ENCODE data around the gene LTBP2.

LTBP2 gene

DNA sequence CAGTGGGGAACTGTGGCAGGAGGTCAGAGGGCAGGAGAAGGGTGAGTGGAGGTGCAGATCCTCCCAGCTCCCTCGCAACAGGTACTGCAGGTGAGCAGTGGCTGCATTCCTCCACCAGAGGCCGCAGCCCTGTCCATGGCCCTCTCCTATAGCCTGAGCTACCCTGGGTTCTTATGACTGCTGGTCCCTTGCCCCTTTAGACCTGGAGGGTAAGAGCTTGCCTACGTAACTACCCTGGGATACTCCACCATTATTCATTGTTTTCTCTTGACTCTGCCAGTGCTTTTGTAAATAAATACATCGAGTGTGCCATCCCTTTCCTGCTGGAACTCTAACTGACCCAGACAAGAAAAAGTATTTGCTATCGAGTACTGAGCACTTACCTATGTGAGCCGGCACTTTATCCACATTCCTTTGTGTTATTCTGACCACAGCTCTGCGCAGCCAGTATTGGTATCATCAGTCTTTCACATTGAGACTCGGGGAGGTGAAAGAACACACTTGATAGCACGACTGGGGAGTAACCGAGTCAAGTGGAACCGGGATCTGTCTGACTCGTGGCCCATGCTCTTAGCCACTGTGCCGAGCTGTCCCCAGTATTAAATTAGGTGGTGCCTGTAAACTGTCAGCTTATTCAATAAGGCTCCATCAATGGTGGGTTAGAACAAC is 38.5 kb downstream of the LTBP2 start:
- no peak for FAIRE-seq
- peak; percentile 42 for DNase-seq (ENCODE audit: low spot score)

DNA sequence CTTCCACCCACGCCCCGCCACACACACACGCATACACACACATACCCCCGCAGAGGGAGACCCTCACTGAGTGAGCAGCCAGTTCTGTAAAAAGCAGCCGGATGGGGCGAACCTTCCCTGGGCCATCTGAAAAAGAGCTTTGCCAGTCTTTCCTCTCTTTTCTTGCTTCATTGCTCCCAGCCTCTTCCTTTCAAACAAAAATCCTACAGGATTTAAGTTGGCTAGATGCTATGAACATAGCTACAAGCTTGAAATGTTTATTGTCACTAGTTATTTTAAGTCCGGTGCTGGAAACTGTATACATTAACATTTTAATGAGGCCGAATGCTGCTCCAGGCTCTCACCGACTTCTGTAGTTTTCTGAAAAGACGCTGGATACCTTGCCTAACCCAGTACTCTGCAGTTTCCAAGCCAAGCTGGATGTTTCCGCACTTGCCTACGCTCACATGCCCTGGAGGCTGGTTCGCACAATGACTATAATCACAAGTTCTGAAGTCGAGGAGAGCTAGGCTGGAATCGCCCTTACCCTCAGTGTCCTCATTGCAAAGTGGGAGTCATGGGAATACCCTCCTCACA is 39.2 kb downstream of the LTBP2 start:
- DNase-seq (ENCODE audit: low spot score) (no peak), FAIRE-seq (no peak)

DNA sequence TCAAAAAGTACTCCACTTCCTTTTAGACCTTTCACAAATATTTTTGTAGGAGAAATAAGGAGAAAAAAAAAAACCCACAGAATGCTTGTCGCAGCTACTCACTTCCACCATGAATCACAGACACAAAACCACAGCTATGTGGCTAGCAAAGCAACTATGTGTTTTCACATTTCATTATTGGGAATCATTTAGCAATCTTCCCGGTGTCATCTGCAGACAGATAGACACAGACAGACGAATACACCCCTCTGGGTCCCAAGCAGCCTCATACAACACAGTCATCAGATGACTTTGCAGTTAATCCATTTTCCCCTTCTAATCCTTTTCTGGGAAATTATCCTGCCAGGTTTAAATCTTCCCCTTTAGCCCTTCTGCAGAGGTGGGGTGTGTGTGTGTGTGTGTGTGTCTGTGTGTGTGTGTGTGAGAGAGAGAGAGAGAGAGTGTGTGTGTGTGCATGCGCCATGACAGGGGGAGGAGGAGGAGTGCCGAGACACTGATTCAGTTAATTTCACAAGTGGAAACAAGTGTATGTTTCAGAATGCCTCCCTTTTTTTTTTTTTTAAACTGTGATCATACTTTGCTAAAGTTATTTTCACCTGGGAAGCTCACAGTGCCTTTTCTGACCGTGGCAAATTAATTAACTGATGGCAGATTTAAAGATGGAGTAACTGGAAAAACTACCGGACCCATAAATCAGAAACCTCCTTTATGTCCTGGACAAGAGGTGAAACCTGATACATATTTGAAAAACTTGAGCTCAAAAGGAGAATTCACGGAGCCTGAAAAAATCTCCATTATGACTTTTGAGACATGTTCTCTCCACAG is 39.9 kb downstream of the LTBP2 start:
- peak; percentile 93 for DNase-seq (ENCODE audit: low spot score)
- peak; percentile 90 for FAIRE-seq

GRCh38 chr14:74571441-74571841 is 40.6 kb downstream of the LTBP2 start:
- DNase-seq (ENCODE audit: low spot score) (no peak), FAIRE-seq (no peak)

GRCh38 chr14:74570696-74571095 is 41.3 kb downstream of the LTBP2 start:
- DNase-seq (ENCODE audit: low spot score) (no peak), FAIRE-seq (no peak)

GRCh38 chr14:74569806-74570591 is 42.0 kb downstream of the LTBP2 start:
- FAIRE-seq: no peak
- DNase-seq (ENCODE audit: low spot score): no peak

GRCh38 chr14:74569387-74569786 is 42.6 kb downstream of the LTBP2 start:
- DNase-seq (ENCODE audit: low spot score) (no peak), FAIRE-seq (no peak)

GRCh38 chr14:74568911-74569310 is 43.1 kb downstream of the LTBP2 start:
- no peak for DNase-seq (ENCODE audit: low spot score)
- FAIRE-seq: no peak

DNA sequence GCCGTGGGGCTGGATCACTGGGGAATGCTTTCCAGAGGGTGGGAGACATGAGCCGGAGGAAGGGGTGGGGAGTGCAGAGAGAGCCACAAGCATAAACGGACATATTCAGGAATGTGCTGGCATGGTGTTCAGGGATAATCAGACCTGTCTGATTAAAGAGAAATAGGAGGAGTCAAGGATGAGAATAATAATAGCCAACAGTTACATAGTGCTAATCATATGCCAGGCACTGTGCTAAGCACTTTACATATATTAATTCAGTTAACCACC is 43.7 kb downstream of the LTBP2 start:
- no peak for DNase-seq (ENCODE audit: low spot score)
- FAIRE-seq: no peak

DNA sequence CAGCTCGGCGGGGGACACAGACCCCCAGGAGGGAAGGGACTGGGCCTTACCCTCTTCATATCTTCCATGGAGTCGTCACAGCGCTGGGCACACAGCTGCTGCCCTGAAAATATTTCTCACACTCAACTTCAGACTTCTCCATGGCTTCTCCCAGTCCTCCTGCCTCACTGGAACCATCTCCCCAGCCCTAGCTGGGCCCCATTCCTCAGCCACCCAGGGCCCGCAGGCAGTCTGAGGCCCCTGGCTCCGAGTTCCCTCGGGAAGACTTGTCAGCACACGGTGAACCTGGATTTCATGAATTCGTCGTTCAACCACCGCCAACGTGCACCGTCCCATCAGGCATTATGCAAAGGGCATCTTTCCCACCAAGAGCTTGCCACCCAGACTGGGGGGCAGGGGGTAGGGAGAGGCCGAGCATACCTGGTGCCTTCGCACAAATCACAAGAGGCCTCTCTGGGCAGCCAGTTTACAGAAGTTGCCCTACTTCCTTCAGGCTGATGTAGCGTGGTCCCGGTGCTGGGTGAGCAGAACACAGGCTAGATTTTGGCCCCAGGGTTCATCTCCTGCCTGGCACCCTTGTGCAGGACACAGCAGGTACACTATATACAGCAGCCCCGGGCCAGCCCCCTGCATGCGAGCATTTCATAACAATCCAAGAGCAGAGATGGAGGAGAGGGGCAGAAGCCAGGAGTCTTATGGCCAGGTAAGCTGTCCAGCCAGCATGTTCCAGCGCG is 44.2 kb downstream of the LTBP2 start:
- no peak for FAIRE-seq
- no peak for DNase-seq (ENCODE audit: low spot score)

DNA sequence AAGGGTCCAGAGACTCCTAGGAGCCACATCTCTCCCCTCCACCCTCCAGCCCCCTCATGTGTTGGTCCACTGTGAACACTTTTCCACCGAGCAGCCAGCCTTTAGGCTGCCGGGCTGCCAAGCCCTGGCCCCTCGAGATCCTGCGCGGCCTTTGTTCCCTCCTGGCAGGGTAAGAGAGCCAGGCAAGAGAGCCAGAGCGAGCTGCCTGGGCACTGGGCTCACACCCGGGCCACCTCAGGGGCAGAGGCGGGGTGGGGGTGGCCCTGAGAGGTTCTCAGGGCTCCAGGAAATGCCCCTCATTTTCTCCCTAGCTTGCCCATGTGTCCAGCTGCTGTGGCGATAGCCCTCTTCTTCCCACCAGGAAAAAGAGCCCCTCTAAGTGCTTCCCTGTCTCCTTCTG is 44.8 kb downstream of the LTBP2 start:
- FAIRE-seq (no peak), DNase-seq (ENCODE audit: low spot score) (no peak)

- no peak for FAIRE-seq
- DNase-seq (ENCODE audit: low spot score): no peak
These were observed 45.6 kb downstream of the LTBP2 start for GRCh38 chr14:74566174-74567141.

DNA sequence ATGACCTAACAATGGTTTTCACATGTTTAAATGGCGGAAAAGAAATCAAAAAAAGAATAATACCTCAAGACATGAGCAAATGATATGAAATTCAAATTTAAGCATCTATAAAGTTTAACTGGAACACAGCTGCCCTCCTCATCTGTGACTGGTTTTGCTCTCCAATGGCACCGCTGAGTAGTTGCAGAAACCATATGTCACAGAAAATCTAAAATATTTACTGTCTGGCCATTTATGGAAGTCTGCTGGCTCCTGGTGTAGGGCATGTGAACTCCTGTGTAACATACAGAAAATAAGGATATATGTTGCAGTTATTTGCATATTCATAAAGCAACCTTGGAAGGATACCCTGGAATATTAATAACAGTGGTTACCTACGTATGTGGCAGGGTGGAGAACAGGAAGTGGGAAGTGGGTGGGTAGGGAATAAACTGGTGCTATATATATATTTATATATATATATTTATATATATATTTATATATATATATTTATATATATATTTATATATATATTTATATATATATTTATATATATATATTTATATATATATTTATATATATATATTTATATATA is 48.4 kb downstream of the LTBP2 start:
- FAIRE-seq: no peak
- DNase-seq (ENCODE audit: low spot score): no peak

GRCh38 chr14:74563233-74563585 is 48.8 kb downstream of the LTBP2 start:
- DNase-seq (ENCODE audit: low spot score) (no peak), FAIRE-seq (no peak)

DNA sequence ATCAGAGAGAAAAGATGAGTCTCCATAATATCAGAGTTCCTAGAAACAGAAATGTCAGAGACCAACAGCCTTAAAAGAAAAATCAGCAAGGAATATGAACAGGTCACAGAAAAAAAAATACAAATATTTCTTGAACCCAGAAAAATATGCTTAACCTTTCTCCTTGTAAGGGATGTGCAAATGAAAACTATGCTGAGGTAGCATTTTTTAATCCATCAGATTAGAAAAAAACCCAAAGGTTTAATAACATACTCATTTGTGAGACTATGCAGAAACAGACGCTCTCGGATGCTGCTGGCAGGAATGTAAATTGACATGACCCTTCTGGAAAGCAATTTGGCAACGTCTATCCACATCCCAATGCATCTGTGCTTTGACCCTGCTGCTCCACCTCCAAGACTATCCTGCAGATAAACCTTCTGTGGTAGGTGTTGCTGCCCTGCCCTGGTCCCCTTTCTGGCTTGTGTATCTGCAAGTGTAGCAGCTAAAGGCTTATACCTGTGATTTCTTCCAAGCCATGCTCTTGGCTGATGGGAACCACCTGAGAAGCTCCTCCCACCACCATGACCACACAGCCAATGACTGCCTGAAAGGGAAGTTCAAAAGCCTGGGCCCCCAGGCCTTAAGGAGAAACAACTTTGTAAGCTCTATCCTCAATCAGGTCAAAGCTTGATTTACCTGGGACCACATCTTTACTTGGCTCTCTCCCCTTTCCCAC is 49.4 kb downstream of the LTBP2 start:
- no peak for DNase-seq (ENCODE audit: low spot score)
- FAIRE-seq: no peak

DNA sequence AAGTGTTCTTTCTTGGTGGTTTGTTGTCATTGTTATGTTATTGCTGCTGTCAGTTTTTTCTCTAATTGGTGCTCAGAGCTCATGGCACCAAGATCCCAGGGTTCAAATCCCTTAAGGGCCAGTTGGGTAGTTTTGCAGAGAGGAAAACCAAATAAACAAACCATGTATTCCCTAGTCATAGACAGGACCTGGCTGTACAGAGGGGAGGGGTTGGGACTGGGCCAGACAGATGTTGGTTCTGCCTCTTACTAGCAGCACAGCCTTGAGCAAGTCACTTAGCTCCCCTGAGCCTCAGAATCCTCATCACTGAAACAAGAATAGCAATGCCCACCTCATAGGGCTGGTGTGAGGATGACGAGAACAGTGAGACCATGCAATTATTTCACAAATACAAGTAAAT is 53.4 kb downstream of the LTBP2 start:
- no peak for FAIRE-seq
- DNase-seq (ENCODE audit: low spot score): no peak

DNA sequence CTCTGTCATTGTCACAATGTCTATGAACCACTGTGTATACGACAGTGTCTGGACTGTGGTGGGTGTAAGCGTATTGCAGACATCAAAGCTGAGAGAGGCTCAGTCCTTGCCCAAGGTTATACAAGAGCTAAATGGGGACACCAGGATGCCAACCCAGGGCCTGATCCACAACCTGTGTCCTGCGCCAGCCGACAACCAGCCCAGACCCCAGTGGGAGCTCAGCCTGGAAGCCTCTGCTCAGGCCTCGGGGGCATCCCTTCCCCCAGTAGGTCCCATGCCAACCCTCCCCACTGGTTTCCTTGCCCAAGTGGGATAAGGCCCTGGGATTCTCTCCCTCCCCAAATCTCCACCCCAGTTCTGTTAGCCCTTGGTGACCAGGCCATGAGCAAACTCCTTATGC is 54.3 kb downstream of the LTBP2 start:
- no peak for FAIRE-seq
- DNase-seq (ENCODE audit: low spot score): no peak

- no peak for FAIRE-seq
- DNase-seq (ENCODE audit: low spot score): no peak
These were observed 56.5 kb downstream of the LTBP2 start for GRCh38 chr14:74555476-74556050.

DNA sequence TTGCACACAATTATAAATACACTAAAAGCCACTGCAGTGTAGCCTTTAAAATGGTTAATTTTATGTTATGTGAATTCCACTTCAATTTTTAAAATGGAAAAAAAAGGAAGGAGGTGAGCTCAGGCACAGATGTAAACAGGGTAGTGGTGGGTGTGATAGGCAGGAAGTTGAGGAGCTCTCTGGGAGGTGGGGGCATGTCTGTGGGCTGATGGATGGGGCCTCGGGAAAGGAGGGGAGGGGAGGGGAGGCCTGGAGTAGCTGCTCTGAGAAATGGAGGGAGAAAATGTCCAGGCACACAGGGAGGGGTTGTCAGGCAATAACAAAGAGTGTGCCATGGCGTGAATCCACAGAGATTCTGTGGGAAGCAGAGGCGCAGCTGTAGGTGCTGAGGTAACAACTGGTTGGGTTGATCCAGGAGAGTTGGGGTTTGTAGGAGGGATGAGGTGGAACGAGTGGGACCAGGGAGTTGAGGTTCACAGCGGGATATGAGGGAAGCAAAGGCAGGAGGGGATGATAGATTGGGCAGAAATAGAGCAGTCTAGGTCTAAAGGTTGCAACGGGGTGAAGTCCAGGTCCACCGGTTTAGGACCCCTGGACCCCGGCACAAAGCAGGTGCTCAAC is 57.2 kb downstream of the LTBP2 start:
- DNase-seq (ENCODE audit: low spot score) (no peak), FAIRE-seq (no peak)
